GM18526 (cell line): ENCODE measurements around the gene KIFBP.
A peak's percentile ranks its signal among the peaks of the same experiment; 100 is the strongest.

Source experiments
- POLR2A ChIP-seq: IDR thresholded peaks from 3 replicates; pipeline ENCODE4 v1.6.1; 2011; ENCODE audit not compliant: insufficient read length; ENCODE audit errors: extremely low read depth

Gene KIFBP

GRCh38 chr10:69042838-69043237 lies 54.2 kb downstream of the KIFBP start:
- TF ChIP-seq POLR2A: no peak

- peak; percentile 44 for TF ChIP-seq POLR2A
Measured at GRCh38 chr10:69043931-69044531, 55.4 kb downstream of the KIFBP start.

GRCh38 chr10:69044546-69044945 lies 55.9 kb downstream of the KIFBP start:
- TF ChIP-seq POLR2A: no peak

- peak; percentile 22 for TF ChIP-seq POLR2A
Measured at GRCh38 chr10:69045441-69046300, 57.1 kb downstream of the KIFBP start.

- no peak for TF ChIP-seq POLR2A
Measured at GRCh38 chr10:69047111-69047832, 58.7 kb downstream of the KIFBP start.

- TF ChIP-seq POLR2A: peak; percentile 16
Measured at GRCh38 chr10:69048103-69048502, 59.5 kb downstream of the KIFBP start.

- no peak for TF ChIP-seq POLR2A
Measured at GRCh38 chr10:69049566-69049961, 61.0 kb downstream of the KIFBP start.

GRCh38 chr10:69051303-69051702 lies 62.7 kb downstream of the KIFBP start:
- TF ChIP-seq POLR2A: no peak

GRCh38 chr10:69051710-69052487 lies 63.3 kb downstream of the KIFBP start:
- no peak for TF ChIP-seq POLR2A

GRCh38 chr10:69052736-69053135 lies 64.1 kb downstream of the KIFBP start:
- no peak for TF ChIP-seq POLR2A

GRCh38 chr10:69055241-69055640 lies 66.6 kb downstream of the KIFBP start:
- no peak for TF ChIP-seq POLR2A

- TF ChIP-seq POLR2A: peak; percentile 22
Measured at GRCh38 chr10:69056129-69056528, 67.5 kb downstream of the KIFBP start.

- no peak for TF ChIP-seq POLR2A
Measured at GRCh38 chr10:69056536-69057260, 68.1 kb downstream of the KIFBP start.

- TF ChIP-seq POLR2A: peak; percentile 15
Measured at GRCh38 chr10:69057261-69057950, 68.8 kb downstream of the KIFBP start.

- TF ChIP-seq POLR2A: no peak
Measured at GRCh38 chr10:69057951-69058297, 69.3 kb downstream of the KIFBP start.
